Loucy (cell line): ENCODE data around the gene SLC2A4.

Source experiments
- EZH2phosphoT487 ChIP-seq: fragments of 200-600 bp; IDR thresholded peaks from 2 replicates; pipeline ENCODE4 v1.6.1; 2018; ENCODE audit warnings: antibody characterized with exemption, mild to moderate bottlenecking, moderate library complexity, borderline replicate concordance
- TF ChIP-seq, protein P1 (sequence below): fragments of 200-600 bp; sonication (generic); conservative IDR thresholded peaks from 2 replicates; pipeline ENCODE4 v1.5.1; 2014; ENCODE audit warnings: mild to moderate bottlenecking, antibody characterized with exemption, low read length

DNA sequence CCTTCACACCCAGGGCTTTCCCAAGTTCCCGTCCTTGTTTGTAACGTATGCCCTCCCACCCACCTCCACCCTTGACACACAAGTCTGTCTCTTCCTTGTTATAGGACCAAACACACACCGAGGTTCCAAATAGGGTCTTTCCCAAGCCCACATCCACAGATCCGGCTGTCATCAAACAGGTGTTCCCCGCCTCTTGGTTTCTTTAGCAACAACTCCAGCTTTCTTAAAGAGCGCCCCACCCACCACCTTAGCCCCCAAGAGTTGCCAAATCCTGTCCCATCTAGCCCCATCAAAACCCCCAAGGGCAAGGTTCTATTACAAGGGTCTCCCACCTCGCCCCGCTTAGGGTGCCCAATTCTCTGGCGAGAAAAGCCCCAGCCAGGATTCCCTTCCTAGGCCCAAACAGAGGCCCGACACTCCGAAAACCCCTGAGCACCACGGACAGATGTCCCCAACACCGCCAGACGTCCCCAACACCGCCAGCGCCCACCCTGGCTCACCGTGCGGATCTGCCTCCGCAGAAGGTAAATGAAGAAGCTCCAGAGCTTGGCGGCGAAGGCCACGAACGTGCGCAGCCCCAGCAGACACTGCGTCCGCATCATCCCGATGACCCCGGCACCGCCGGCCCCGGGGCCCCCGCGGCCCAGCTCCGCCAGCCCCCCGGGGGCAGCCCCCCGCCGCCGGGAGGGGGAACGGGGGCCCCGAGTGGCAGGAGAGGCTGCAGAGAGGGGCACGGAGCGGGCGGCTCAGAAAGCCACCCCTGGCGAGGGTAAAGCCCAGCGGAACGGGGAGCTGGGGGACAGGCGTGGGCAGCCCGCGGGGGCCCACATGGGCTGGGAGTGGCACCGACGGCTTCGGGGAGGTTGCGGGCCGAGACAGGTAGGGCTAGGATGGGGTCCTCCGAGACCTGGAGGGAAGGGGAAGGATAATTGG, 30.6 kb upstream of the SLC2A4 start:
- TF ChIP-seq, protein P1, sequence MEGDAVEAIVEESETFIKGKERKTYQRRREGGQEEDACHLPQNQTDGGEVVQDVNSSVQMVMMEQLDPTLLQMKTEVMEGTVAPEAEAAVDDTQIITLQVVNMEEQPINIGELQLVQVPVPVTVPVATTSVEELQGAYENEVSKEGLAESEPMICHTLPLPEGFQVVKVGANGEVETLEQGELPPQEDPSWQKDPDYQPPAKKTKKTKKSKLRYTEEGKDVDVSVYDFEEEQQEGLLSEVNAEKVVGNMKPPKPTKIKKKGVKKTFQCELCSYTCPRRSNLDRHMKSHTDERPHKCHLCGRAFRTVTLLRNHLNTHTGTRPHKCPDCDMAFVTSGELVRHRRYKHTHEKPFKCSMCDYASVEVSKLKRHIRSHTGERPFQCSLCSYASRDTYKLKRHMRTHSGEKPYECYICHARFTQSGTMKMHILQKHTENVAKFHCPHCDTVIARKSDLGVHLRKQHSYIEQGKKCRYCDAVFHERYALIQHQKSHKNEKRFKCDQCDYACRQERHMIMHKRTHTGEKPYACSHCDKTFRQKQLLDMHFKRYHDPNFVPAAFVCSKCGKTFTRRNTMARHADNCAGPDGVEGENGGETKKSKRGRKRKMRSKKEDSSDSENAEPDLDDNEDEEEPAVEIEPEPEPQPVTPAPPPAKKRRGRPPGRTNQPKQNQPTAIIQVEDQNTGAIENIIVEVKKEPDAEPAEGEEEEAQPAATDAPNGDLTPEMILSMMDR: no peak
- TF ChIP-seq EZH2phosphoT487: no peak
